Karpas-422 (cell line): ENCODE results near the gene TMEM167B. TPM values are rescaled to one million over a fixed set of nuclear protein-coding genes. Genes with fewer than 3 reads are reported as not detected.

Experiments used
- DNase-seq: peaks from one replicate; pipeline ENCODE4 v3.0.0-alpha.2; 2015
- H2AFZ ChIP-seq: fragments of 200-600 bp; sonication (generic); 2 replicates; pipeline ENCODE4 v1.6.1; 2014; ENCODE audit warnings: antibody characterized with exemption, low read length, mixed read lengths
- H3K27ac ChIP-seq: fragments of 200-600 bp; sonication (generic); 2 replicates; pipeline ENCODE4 v1.5.1; 2014; ENCODE audit warnings: mild to moderate bottlenecking, low read length, moderate library complexity
- H3K27me3 ChIP-seq: fragments of 200-600 bp; sonication (generic); 2 replicates; pipeline ENCODE4 v1.6.1; 2014; ENCODE audit warnings: low read length, mixed read lengths
- H3K36me3 ChIP-seq: fragments of 200-600 bp; sonication (generic); 2 replicates; pipeline ENCODE4 v1.6.1; 2014; ENCODE audit warnings: low read length, mixed read lengths; ENCODE audit not compliant: insufficient read depth
- H3K4me1 ChIP-seq: fragments of 200-600 bp; sonication (generic); 2 replicates; pipeline ENCODE4 v1.6.1; 2014; ENCODE audit warnings: mild to moderate bottlenecking, low read length, mixed read lengths
- H3K4me2 ChIP-seq: fragments of 200-600 bp; sonication (generic); 2 replicates; pipeline ENCODE4 v1.6.1; 2014; ENCODE audit warnings: low read length, low read depth, mild to moderate bottlenecking; ENCODE audit not compliant: poor library complexity, severe bottlenecking
- H3K4me3 ChIP-seq: fragments of 200-600 bp; sonication (generic); 2 replicates; pipeline ENCODE4 v1.5.1; 2014; ENCODE audit warnings: mild to moderate bottlenecking, antibody characterized with exemption, low read length, mixed read lengths
- H3K79me2 ChIP-seq: fragments of 200-600 bp; sonication (generic); 2 replicates; pipeline ENCODE4 v1.6.1; 2014; ENCODE audit warnings: mild to moderate bottlenecking, low read length, mixed read lengths
- H3K9ac ChIP-seq: fragments of 200-600 bp; sonication (generic); 2 replicates; pipeline ENCODE4 v1.6.0; 2014; ENCODE audit warnings: low read length
- H3K9me2 ChIP-seq: fragments of 200-600 bp; sonication (generic), shearing (Covaris generic); replicated peaks from 2 replicates; pipeline ENCODE4 v1.6.0; 2014; ENCODE audit warnings: mild to moderate bottlenecking, low read length, moderate library complexity; ENCODE audit not compliant: insufficient read depth
- H3K9me3 ChIP-seq: fragments of 300-700, 200-600 bp; sonication (generic); 2 replicates; pipeline ENCODE4 v1.6.1; 2014; ENCODE audit warnings: low read length, mixed read lengths
- H4K20me1 ChIP-seq: fragments of 200-600 bp; sonication (generic); 2 replicates; pipeline ENCODE4 v1.6.1; 2014; ENCODE audit warnings: mild to moderate bottlenecking, antibody characterized with exemption, low read length, low read depth; ENCODE audit not compliant: insufficient read depth
- total RNA-seq: library from RNA; depleted of rRNA; stranded (reverse); fragments of >200 nt; shearing (Covaris generic); gene quantifications from 2 replicates; pipeline ENCODE4 v1.2.3, GENCODE V29; 2014; ENCODE audit warnings: low replicate concordance

Gene TMEM167B
- total RNA-seq, 1 experiment from 2014 or later, result 18.7 TPM

- H3K9ac ChIP-seq, result no peak overlapping the region
- no peak for DNase-seq
- H2AFZ ChIP-seq, result no peak overlapping the region
- H3K36me3 ChIP-seq, result peaks cover 6% of the 10 kb centered on the region
- no peak overlapping the region for H3K4me2 ChIP-seq
- H3K79me2 ChIP-seq, result peaks cover 51% of the 10 kb centered on the region
- H3K9me2 ChIP-seq, result no peaks in the 10 kb centered on the region
- H3K27me3 ChIP-seq, result no peaks in the 10 kb centered on the region
- H3K27ac ChIP-seq, result no peak overlapping the region; the same call in 1 of the 2 replicates
- peaks cover 10% of the 10 kb centered on the region for H4K20me1 ChIP-seq
- H3K4me3 ChIP-seq, result no peak overlapping the region
- H3K9me3 ChIP-seq, result no peaks in the 10 kb centered on the region
- H3K4me1 ChIP-seq, result peaks cover 24% of the 10 kb centered on the region
These were observed 5.6 kb downstream of the TMEM167B start for GRCh38 chr1:109096120-109096519.

GRCh38 chr1:109099938-109100773 lies 9.6 kb downstream of the TMEM167B start:
- peaks cover 17% of the 10 kb centered on the region for H3K4me1 ChIP-seq
- H3K9me2 ChIP-seq, result no peaks in the 10 kb centered on the region
- peak overlapping the region; percentile 100 for H3K9ac ChIP-seq
- H3K27me3 ChIP-seq, result no peaks in the 10 kb centered on the region
- peak overlapping the region; percentile 92; the same call in 1 of the 2 replicates for H2AFZ ChIP-seq
- H3K36me3 ChIP-seq, result peaks cover 11% of the 10 kb centered on the region
- H3K4me3 ChIP-seq, result peak overlapping the region; percentile 99
- DNase-seq, result peak; percentile 99
- H4K20me1 ChIP-seq, result peaks cover 18% of the 10 kb centered on the region
- peak overlapping the region; percentile 70 for H3K27ac ChIP-seq
- H3K4me2 ChIP-seq, result peak overlapping the region; percentile 96
- H3K9me3 ChIP-seq, result no peaks in the 10 kb centered on the region
- peaks cover 19% of the 10 kb centered on the region for H3K79me2 ChIP-seq

- Histone ChIP-seq H3K27me3 (no peaks in the 10 kb centered on the region), H4K20me1 (peaks cover 22% of the 10 kb centered on the region), H3K4me2 (no peak overlapping the region), H3K4me3 (no peak overlapping the region), H3K4me1 (peaks cover 9% of the 10 kb centered on the region), H3K36me3 (peaks cover 11% of the 10 kb centered on the region), H3K9me2 (no peaks in the 10 kb centered on the region), H2AFZ (no peak overlapping the region), H3K27ac (no peak overlapping the region), H3K9me3 (no peaks in the 10 kb centered on the region), H3K9ac (no peak overlapping the region), H3K79me2 (peaks cover 11% of the 10 kb centered on the region)
- peak; percentile 52 for DNase-seq
These were observed 14.0 kb downstream of the TMEM167B start for GRCh38 chr1:109104364-109105151.

- Histone ChIP-seq H3K9me3 (no peaks in the 10 kb centered on the region), H2AFZ (no peak overlapping the region), H3K27ac (no peak overlapping the region), H3K4me3 (no peak overlapping the region), H3K79me2 (peaks cover 3% of the 10 kb centered on the region), H4K20me1 (peaks cover 15% of the 10 kb centered on the region), H3K36me3 (peaks cover 7% of the 10 kb centered on the region), H3K4me2 (no peak overlapping the region), H3K4me1 (peaks cover 7% of the 10 kb centered on the region), H3K27me3 (no peaks in the 10 kb centered on the region), H3K9me2 (no peaks in the 10 kb centered on the region), H3K9ac (no peak overlapping the region)
- DNase-seq, result peak; percentile 58
These were observed 15.3 kb downstream of the TMEM167B start for GRCh38 chr1:109105881-109106280.

- no peaks in the 10 kb centered on the region for H3K79me2 ChIP-seq
- DNase-seq, result no peak
- 0 out of 2 replicates have a peak, but pooled peaks cover 8% of the 10 kb centered on the region for H4K20me1 ChIP-seq
- no peak overlapping the region for H3K9ac ChIP-seq
- no peak overlapping the region for H2AFZ ChIP-seq
- no peaks in the 10 kb centered on the region for H3K27me3 ChIP-seq
- no peak overlapping the region for H3K27ac ChIP-seq
- no peaks in the 10 kb centered on the region for H3K9me2 ChIP-seq
- H3K4me3 ChIP-seq, result no peak overlapping the region
- no peak overlapping the region for H3K4me2 ChIP-seq
- peaks cover 10% of the 10 kb centered on the region for H3K4me1 ChIP-seq
- no peaks in the 10 kb centered on the region for H3K36me3 ChIP-seq
- H3K9me3 ChIP-seq, result no peaks in the 10 kb centered on the region
These were observed 17.2 kb downstream of the TMEM167B start for GRCh38 chr1:109107785-109108184.

- 0 out of 2 replicates have a peak, but pooled peaks cover 8% of the 10 kb centered on the region for H4K20me1 ChIP-seq
- DNase-seq, result no peak
- no peak overlapping the region for H3K9ac ChIP-seq
- H3K36me3 ChIP-seq, result no peaks in the 10 kb centered on the region
- no peaks in the 10 kb centered on the region for H3K27me3 ChIP-seq
- H3K79me2 ChIP-seq, result no peaks in the 10 kb centered on the region
- H3K27ac ChIP-seq, result no peak overlapping the region
- H2AFZ ChIP-seq, result no peak overlapping the region
- no peaks in the 10 kb centered on the region for H3K9me2 ChIP-seq
- H3K9me3 ChIP-seq, result no peaks in the 10 kb centered on the region
- peaks cover 20% of the 10 kb centered on the region for H3K4me1 ChIP-seq
- H3K4me3 ChIP-seq, result no peak overlapping the region
- no peak overlapping the region for H3K4me2 ChIP-seq
These were observed 19.3 kb downstream of the TMEM167B start for GRCh38 chr1:109109906-109110305.

GRCh38 chr1:109111386-109112055 lies 21.0 kb downstream of the TMEM167B start:
- 0 out of 2 replicates have a peak, but pooled peaks cover 3% of the 10 kb centered on the region for H4K20me1 ChIP-seq
- DNase-seq, result no peak
- peaks cover 20% of the 10 kb centered on the region for H3K4me1 ChIP-seq
- no peaks in the 10 kb centered on the region for H3K36me3 ChIP-seq
- H3K27me3 ChIP-seq, result no peaks in the 10 kb centered on the region
- no peak overlapping the region for H2AFZ ChIP-seq
- no peaks in the 10 kb centered on the region for H3K9me3 ChIP-seq
- H3K27ac ChIP-seq, result no peak overlapping the region
- no peaks in the 10 kb centered on the region for H3K9me2 ChIP-seq
- H3K4me2 ChIP-seq, result no peak overlapping the region
- no peak overlapping the region for H3K4me3 ChIP-seq
- no peaks in the 10 kb centered on the region for H3K79me2 ChIP-seq
- no peak overlapping the region for H3K9ac ChIP-seq
